HG02571 (cell line): ENCODE measurements around the gene CRHBP.

Experiments
- ATAC-seq: cut with Tn5 transposase; IDR thresholded peaks from one replicate; pipeline ENCODE4 v1.9.1; 2021; ENCODE audit warnings: mild to moderate bottlenecking, moderate library complexity; ENCODE audit not compliant: unreplicated experiment

CRHBP gene

DNA sequence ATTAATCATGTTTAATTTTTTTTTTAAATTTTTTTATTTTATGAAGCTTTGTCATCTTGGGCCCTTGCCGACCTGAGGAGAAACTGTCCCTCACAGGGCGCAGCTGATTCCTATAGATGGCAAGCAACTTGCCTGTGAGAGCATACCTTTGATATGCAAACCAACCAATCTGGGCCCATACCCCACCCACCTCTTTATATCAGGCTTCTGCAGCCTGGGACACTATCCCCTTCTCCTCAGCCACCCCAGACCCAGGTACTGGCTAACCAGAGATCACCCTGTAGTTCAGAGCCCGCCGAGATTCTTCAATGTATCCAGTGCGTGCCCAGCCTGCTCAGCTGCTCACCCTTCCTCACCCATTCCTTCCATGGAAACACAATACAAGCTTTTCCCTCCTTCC, 58.7 kb downstream of the CRHBP start:
- no peak for ATAC-seq

DNA sequence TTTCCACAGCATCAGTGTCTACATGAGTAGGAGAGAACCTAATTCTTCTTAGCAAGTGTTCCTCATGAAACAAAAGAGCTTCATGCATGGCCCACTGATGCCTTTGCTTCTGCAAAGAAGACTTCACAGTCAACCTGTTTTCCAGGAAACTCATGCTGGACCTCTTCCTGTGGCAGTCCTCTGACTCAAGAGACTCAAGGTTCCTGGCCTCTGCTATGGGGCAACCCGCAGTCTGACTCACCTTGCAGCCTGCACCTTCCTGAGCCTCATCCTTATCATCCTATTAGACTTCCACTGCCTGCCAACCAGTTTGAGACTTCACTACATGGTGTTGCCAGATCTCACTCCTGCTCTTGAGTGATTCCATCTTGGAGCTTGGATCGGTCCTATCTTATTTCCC, 59.8 kb downstream of the CRHBP start:
- no peak for ATAC-seq

DNA sequence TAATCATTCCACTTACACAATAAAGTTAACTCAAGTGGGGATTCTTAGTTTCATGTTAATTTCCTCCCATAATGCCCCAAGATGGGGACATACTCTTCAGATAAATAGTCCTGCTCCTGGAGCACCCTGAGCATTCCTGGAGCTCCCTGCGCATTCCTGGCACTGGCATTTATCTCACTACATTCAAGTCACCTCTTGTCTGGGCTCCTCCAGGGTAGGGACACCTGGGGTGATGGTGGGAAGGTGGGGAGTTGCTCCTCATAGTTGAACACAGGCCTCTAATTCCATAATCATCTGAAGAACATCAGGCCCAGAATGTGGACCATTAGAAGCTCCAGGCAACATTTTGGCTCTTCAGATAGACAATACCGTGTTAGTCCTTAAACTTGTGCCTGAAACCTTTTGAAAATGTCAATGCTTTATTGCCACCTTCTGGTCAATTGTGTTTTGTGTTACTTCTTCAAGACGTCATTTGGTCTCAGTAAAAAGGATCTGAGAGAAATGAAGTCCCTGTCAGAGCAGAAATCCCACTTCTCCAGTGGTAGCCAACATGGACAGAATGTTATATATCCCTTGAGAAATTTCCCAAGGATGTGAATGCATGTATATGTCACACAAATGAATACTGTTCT, 63.2 kb downstream of the CRHBP start:
- no peak for ATAC-seq

- no peak for ATAC-seq
Observed at GRCh38 chr5:77016962-77017361, 64.1 kb downstream of the CRHBP start.

GRCh38 chr5:77017668-77018067, 64.8 kb downstream of the CRHBP start:
- no peak for ATAC-seq
